ENCODE data around the gene MAD1L1. TPM values are rescaled to one million over a fixed set of nuclear protein-coding genes. Genes with fewer than 3 reads are reported as not detected.

Gene MAD1L1
- total and polyA plus RNA-seq, 2 of the 4 experiments (the other 2 are of a cell fraction): 29.0 to 40.9 TPM

DNA sequence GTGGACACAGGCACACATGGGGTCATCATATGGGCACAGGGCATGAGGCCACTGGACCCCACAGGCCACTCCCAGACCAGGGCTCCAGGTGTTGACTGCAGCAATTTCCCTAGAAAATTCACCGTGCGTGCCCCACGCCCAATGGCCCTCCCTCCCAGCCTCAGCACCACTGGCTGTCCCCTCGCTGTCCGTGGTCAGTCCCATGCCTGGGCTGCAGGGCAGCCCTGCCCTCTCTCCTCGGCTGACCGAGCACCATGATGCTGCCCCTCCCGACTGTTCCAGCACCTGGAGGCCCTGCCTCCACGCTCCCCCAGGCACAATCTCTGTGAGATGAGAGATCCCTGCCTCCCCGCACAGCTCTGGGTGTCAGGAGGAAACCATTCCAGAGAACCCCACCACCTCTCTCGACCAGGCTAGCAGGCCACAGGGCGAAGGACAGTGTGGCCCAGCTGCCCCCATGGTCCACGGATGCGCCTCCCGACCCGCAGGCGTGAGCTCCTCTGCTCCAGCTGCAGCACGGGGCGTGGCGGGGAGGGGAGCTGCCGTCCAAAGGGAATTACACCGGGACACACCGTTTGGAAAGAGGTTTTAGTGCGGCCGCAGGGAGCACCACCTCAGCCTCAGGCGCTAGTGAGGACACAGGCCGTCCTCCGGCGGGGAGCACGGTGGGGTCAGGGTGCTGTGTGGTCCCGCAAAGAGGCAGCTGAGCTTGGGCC is 21.8 kb upstream of the MAD1L1 start:
- ChIA-PET POLR2A (ENCODE audit: unreplicated experiment) (no interaction called here), CTCF (no interaction called here)
- H3K9me1 ChIP-seq (ENCODE audit: insufficient read depth, low read length): peaks cover 10% of the 10 kb centered on the region
- H4K8ac ChIP-seq (ENCODE audit: low read depth in 2 of 2, low read length in 2 of 2): no peak overlapping the region
- no peak overlapping the region for H2BK20ac ChIP-seq (ENCODE audit: low read depth, low read length)
- no peak for DNase-seq
- no peak overlapping the region for H4K91ac ChIP-seq (ENCODE audit: insufficient read depth, low read depth, low read length)
- ATAC-seq (ENCODE audit: low read depth): no peak
- H2AK9ac ChIP-seq (replicated peaks; ENCODE audit: low read depth, low read length, poor library complexity): no peak overlapping the region
- no TSS peak for BruUV-seq (replicated peaks)
- intact Hi-C loops (cut with micrococcal nuclease) (no loop called here), in situ Hi-C loops (cut with MboI; ENCODE audit: low sequenced_read_pairs) (no loop called here), dilution Hi-C loops (cut with HindIII; ENCODE audit: low sequenced_read_pairs, unreplicated experiment) (no loop called here)
- peaks cover 23% of the 10 kb centered on the region for H3K36me3 ChIP-seq (ENCODE audit: control insufficient read depth, insufficient read depth, low read length)
- H2BK120ac ChIP-seq (ENCODE audit: low read depth, low read length): no peak overlapping the region
- no peak for TF ChIP-seq BHLHE40 (IDR thresholded peaks at IDR 0.05; ENCODE audit: low read depth, low read length)
- TF ChIP-seq MXI1 (IDR thresholded peaks at IDR 0.05; ENCODE audit: borderline replicate concordance, low read depth, low read length): no peak
- no peak for TF ChIP-seq POLR2A (IDR thresholded peaks at IDR 0.05; ENCODE audit: low read depth, low read length)
- TF ChIP-seq, protein P1, sequence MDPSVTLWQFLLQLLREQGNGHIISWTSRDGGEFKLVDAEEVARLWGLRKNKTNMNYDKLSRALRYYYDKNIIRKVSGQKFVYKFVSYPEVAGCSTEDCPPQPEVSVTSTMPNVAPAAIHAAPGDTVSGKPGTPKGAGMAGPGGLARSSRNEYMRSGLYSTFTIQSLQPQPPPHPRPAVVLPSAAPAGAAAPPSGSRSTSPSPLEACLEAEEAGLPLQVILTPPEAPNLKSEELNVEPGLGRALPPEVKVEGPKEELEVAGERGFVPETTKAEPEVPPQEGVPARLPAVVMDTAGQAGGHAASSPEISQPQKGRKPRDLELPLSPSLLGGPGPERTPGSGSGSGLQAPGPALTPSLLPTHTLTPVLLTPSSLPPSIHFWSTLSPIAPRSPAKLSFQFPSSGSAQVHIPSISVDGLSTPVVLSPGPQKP (IDR thresholded peaks at IDR 0.05; ENCODE audit: borderline replicate concordance, low read depth, low read length): no peak
- no peak for TF ChIP-seq NFE2L2 (IDR thresholded peaks at IDR 0.05; ENCODE audit: low read depth, low read length)
- TF ChIP-seq FOS (IDR thresholded peaks at IDR 0.05; ENCODE audit: low read depth, low read length): no peak
- no peak for TF ChIP-seq SMC3 (IDR thresholded peaks at IDR 0.05; ENCODE audit: low read depth, low read length)
- no peak for TF ChIP-seq RCOR1 (IDR thresholded peaks at IDR 0.05; ENCODE audit: insufficient replicate concordance, low read length)
- TF ChIP-seq USF2 (IDR thresholded peaks at IDR 0.05; ENCODE audit: low read depth, low read length): no peak
- TF ChIP-seq, protein P2, sequence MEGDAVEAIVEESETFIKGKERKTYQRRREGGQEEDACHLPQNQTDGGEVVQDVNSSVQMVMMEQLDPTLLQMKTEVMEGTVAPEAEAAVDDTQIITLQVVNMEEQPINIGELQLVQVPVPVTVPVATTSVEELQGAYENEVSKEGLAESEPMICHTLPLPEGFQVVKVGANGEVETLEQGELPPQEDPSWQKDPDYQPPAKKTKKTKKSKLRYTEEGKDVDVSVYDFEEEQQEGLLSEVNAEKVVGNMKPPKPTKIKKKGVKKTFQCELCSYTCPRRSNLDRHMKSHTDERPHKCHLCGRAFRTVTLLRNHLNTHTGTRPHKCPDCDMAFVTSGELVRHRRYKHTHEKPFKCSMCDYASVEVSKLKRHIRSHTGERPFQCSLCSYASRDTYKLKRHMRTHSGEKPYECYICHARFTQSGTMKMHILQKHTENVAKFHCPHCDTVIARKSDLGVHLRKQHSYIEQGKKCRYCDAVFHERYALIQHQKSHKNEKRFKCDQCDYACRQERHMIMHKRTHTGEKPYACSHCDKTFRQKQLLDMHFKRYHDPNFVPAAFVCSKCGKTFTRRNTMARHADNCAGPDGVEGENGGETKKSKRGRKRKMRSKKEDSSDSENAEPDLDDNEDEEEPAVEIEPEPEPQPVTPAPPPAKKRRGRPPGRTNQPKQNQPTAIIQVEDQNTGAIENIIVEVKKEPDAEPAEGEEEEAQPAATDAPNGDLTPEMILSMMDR (conservative IDR thresholded peaks at IDR 0.05; ENCODE audit: low read depth, low read length): no peak
- TF ChIP-seq CEBPB (IDR thresholded peaks at IDR 0.05; ENCODE audit: low read depth, low read length): no peak
- TF ChIP-seq MAFK (IDR thresholded peaks at IDR 0.05; ENCODE audit: low read depth, low read length): no peak
- no peak for TF ChIP-seq RFX5 (IDR thresholded peaks at IDR 0.05; ENCODE audit: low read depth, low read length)
- TF ChIP-seq MAZ (IDR thresholded peaks at IDR 0.05; ENCODE audit: borderline replicate concordance, low read depth, low read length): no peak
- no peak for TF ChIP-seq CHD1 (IDR thresholded peaks at IDR 0.05; ENCODE audit: low read depth, low read length)
- H3K18ac ChIP-seq (ENCODE audit: low read depth, low read length): no peak overlapping the region
- H2BK5ac ChIP-seq (ENCODE audit: low read depth, low read length, poor library complexity, severe bottlenecking): no peak overlapping the region
- H3K4me3 ChIP-seq (ENCODE audit: insufficient read depth, low read depth, low read length): no peak overlapping the region
- peaks cover 6% of the 10 kb centered on the region for H3K4me1 ChIP-seq (ENCODE audit: control insufficient read depth, insufficient read depth, low read length)
- H3K14ac ChIP-seq (replicated peaks; ENCODE audit: low read depth, low read length): no peak overlapping the region
- no peak overlapping the region for H2AFZ ChIP-seq (replicated peaks; ENCODE audit: low read length, poor library complexity)
- no peak overlapping the region for H3K23ac ChIP-seq (ENCODE audit: low read depth, low read length)
- no peak overlapping the region for H2BK15ac ChIP-seq (ENCODE audit: low read depth, low read length)
- no peaks in the 10 kb centered on the region for H3K9me3 ChIP-seq (ENCODE audit: control insufficient read depth, insufficient read depth, low read length)
- H3K27me3 ChIP-seq (ENCODE audit: control insufficient read depth, insufficient read depth, low read length): no peaks in the 10 kb centered on the region
- H4K5ac ChIP-seq (ENCODE audit: low read depth, low read length): no peak overlapping the region
- WGBS, 2 experiments (ENCODE audit: extremely low coverage in 2 of 2, insufficient read length in 1 of 2): 95% methylated on average over 18 of the region's 31 CpGs; no CpG with 5 or more reads in 1 of the 2 experiments
- no peaks in the 10 kb centered on the region; the same call in 1 of the 2 replicates for H4K20me1 ChIP-seq (ENCODE audit: insufficient read depth, low read length)
- H3K4me2 ChIP-seq (ENCODE audit: low read depth, low read length): no peak overlapping the region
- H3K4ac ChIP-seq (ENCODE audit: low read depth, low read length): no peak overlapping the region
- H3K9ac ChIP-seq (ENCODE audit: low read depth, low read length): no peak overlapping the region
- H3K56ac ChIP-seq (ENCODE audit: extremely low read depth, insufficient read depth, low read length): no peak overlapping the region
- H3K27ac ChIP-seq (ENCODE audit: insufficient read depth, low read length): no peak overlapping the region
- peaks cover 0 to 25% of the 10 kb centered on the region in 2 experiments; a peak in 2 of 4 replicates for H3K79me1 ChIP-seq (ENCODE audit: low read depth in 1 of 2, low read length in 2 of 2)
- H2AK5ac ChIP-seq (ENCODE audit: low read depth, low read length): no peak overlapping the region
